ENCODE results near the gene COPS8.

Gene COPS8

GRCh38 chr2:237134321-237135230 is 48.9 kb downstream of the COPS8 start:
- no peak for DNase-seq

GRCh38 chr2:237136824-237137223 is 51.1 kb downstream of the COPS8 start:
- DNase-seq: no peak

- no peak for DNase-seq
These were observed 52.1 kb downstream of the COPS8 start for GRCh38 chr2:237137626-237138323.

- DNase-seq: no peak
These were observed 53.5 kb downstream of the COPS8 start for GRCh38 chr2:237139123-237139675.

GRCh38 chr2:237140689-237141285 is 55.1 kb downstream of the COPS8 start:
- DNase-seq: no peak

- peak; percentile 80 for DNase-seq
These were observed 55.9 kb downstream of the COPS8 start for GRCh38 chr2:237141571-237142051.

- DNase-seq: no peak
These were observed 57.4 kb downstream of the COPS8 start for GRCh38 chr2:237143118-237143517.

GRCh38 chr2:237143676-237144440 is 58.2 kb downstream of the COPS8 start:
- peak; percentile 73 for DNase-seq

DNA sequence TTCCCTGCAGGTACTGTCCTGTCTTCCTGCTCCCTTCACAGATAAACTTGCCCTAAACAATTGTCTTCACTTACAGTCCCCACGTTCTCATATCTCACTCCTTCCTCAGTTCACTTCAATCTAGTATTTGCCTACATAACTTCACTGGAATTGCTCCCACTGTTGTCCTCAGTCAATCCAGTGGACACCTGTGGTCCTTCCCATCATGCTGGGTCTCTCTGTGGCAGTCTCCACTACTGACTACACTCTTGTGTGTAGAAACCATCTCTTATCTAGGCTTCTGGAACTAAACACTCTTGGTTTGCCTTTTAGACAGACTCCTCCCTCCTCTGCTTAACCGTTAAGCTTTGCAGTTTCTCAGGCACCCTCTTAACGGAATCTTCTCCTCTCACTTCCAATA is 58.8 kb downstream of the COPS8 start:
- DNase-seq: no peak

GRCh38 chr2:237147317-237147716 is 61.6 kb downstream of the COPS8 start:
- DNase-seq: no peak

DNA sequence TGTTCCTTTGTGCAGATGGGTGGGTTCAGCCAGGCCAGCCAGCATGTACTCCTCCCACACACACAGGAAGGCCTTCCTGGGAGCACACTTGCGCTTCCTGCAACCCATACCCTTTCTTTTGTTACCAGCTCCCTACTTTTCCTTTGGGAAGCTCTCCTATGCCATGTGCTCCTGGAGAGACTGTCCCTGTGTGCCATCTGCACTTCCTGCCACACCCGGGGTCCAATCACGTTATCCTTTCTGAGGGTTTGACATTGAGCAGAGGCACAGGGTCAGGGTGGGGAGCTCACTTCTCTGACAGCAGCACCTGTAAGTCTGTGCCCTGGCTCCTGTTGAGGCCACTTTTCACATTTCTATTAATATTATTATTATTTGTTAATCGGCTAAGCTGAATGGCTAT is 62.9 kb downstream of the COPS8 start:
- DNase-seq: no peak

DNA sequence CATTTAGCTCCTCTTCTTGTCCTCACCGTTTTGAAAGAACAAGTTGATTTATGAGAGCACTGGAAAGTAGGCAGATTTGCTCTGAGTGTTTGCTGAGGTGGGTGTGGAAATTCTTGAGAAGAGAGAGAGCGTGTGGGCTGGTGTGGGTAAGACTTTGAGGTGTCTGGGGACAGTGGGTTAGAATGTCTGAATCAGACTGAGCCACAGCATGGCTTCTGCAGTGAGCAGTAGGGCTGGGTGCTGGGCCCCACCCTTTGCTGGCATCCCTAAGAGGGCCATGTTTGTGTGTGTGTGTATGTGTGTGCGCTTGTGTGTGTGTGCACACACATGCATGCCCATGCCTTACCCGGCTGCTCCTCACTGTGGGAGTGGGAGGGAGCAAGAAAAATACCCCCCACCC is 63.7 kb downstream of the COPS8 start:
- no peak for DNase-seq
